Measurements from ENCODE around the gene IFNE. TPM values are rescaled to one million over a fixed set of nuclear protein-coding genes. Genes with fewer than 3 reads are reported as not detected.

The IFNE gene
- total RNA-seq, 1 experiment from 2014 or later, result 0.34 TPM

DNA sequence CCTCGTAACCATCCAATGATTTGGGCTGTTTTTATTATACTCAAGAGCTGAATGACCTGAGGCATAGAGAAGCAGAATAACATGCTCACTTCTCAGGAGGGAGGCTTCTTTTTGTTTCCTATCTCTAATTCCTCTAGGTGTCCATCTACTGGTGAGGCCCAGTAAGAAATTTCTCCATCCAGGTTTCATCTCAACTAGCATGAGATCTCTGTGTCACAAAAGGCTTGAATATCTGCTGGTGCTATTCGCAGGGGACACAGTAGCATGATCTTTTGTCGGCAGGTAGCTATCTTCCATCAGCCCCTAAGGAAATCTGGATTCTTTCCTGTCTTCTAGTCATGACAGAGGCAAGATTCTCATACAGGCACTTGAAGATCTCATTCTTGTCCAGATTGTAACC is 8.9 kb downstream of the IFNE start:
- H3K27me3 ChIP-seq (replicated peaks; ENCODE audit: control insufficient read depth, insufficient read depth, low read length), result no peaks in the 10 kb centered on the region
- no peaks in the 10 kb centered on the region for H3K4me1 Mint-ChIP-seq (ENCODE audit: low read depth, unreplicated experiment)
- ChIA-PET CTCF (no interaction called here), POLR2A (no interaction called here)
- H3K27me3 Mint-ChIP-seq (ENCODE audit: insufficient read depth, unreplicated experiment), result no peaks in the 10 kb centered on the region
- TF ChIP-seq, protein P1, sequence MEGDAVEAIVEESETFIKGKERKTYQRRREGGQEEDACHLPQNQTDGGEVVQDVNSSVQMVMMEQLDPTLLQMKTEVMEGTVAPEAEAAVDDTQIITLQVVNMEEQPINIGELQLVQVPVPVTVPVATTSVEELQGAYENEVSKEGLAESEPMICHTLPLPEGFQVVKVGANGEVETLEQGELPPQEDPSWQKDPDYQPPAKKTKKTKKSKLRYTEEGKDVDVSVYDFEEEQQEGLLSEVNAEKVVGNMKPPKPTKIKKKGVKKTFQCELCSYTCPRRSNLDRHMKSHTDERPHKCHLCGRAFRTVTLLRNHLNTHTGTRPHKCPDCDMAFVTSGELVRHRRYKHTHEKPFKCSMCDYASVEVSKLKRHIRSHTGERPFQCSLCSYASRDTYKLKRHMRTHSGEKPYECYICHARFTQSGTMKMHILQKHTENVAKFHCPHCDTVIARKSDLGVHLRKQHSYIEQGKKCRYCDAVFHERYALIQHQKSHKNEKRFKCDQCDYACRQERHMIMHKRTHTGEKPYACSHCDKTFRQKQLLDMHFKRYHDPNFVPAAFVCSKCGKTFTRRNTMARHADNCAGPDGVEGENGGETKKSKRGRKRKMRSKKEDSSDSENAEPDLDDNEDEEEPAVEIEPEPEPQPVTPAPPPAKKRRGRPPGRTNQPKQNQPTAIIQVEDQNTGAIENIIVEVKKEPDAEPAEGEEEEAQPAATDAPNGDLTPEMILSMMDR (IDR thresholded peaks at IDR 0.05; ENCODE audit: insufficient read depth in 1 of 2, low read depth in 1 of 2, low read length in 1 of 2, severe bottlenecking in 1 of 2, unreplicated experiment in 1 of 2), result no peak
- H3K4me3 ChIP-seq (ENCODE audit: low read depth, low read length), result no peak overlapping the region
- BruUV-seq (replicated peaks), result no TSS peak
- H3K36me3 Mint-ChIP-seq (ENCODE audit: insufficient read depth, unreplicated experiment), result no peaks in the 10 kb centered on the region
- no peaks in the 10 kb centered on the region for H3K36me3 ChIP-seq (ENCODE audit: control insufficient read depth, insufficient read depth, low read length)
- intact Hi-C loops (cut with micrococcal nuclease; ENCODE audit: unreplicated experiment), result no loop called here
- no peaks in the 10 kb centered on the region for H3K9me3 ChIP-seq
- H3K9me3 Mint-ChIP-seq (ENCODE audit: unreplicated experiment), result no peaks in the 10 kb centered on the region
- DNase-seq, result no peak
- no peaks in the 10 kb centered on the region for H3K4me1 ChIP-seq
- no peak overlapping the region for H3K4me3 Mint-ChIP-seq (ENCODE audit: unreplicated experiment)
- H3K27ac Mint-ChIP-seq (ENCODE audit: unreplicated experiment), result no peak overlapping the region

DNA sequence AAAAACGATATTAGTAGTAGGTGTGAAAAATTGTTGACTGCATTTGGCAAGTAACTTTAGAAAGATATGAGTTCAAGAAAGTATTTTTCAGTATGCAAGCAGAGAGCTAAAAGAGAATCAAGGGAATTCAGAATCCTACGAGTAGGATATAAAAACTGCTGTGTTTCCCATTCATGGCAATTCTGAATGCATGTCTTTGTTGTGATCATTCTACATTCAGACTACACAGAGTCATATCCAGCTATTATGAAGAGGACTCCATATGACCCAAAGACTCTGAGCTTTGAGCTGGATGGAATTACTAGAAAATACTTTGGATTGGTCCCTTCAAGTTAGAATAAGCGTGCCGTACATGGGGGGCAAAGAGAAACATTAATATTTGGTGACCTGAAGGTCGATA is 12.0 kb downstream of the IFNE start:
- no TSS peak for BruUV-seq (replicated peaks)

DNA sequence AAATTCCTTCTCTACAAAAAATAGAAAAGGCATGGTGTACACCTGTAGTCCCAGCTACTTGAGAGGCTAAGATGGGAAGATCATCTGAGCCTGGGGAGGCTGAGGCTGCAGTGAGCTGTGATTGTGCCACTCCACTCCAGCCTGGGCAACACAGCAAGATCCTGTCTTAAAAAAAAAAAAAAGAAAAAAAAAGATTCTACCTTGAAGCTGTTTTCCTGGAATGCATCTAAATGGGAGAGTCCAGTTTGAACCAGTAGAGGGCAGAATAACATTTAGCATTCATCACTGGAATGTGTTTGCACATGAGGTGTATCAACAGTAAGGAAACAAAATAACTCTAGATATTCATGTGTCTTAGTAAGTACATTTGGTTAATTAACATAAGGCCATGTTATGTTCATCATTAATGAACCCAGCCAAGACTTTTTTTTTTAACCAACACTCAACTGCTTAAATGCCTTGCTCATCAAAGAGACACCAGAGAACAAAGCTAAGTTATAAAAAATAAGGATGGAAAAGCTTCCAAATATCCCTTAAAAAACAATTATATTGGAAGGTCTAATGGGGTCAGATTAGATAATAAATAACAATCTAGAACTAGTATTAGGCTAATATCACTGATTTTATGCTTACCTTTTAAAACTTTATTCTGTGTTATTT is 16.1 kb downstream of the IFNE start:
- TF ChIP-seq, protein P1 (IDR thresholded peaks at IDR 0.05; ENCODE audit: insufficient read depth in 1 of 2, low read depth in 1 of 2, low read length in 1 of 2, severe bottlenecking in 1 of 2, unreplicated experiment in 1 of 2), result peak; percentile 49 to 54
- DNase-seq, result peak in 1 of 2 experiments; percentile 56
- Mint-ChIP-seq H3K27ac (ENCODE audit: unreplicated experiment) (no peak overlapping the region), H3K4me3 (ENCODE audit: unreplicated experiment) (no peak overlapping the region), H3K27me3 (ENCODE audit: insufficient read depth, unreplicated experiment) (no peaks in the 10 kb centered on the region), H3K4me1 (ENCODE audit: low read depth, unreplicated experiment) (no peaks in the 10 kb centered on the region), H3K36me3 (ENCODE audit: insufficient read depth, unreplicated experiment) (no peaks in the 10 kb centered on the region), H3K9me3 (ENCODE audit: unreplicated experiment) (no peaks in the 10 kb centered on the region)
- ChIA-PET CTCF (interaction anchor here (0.6 to 1.3 kb wide), 8 partner anchors 11 to 778 kb away, joined by 3 to 11 read pairs (median 4); no protein-coding TSS in a partner anchor), POLR2A (no interaction called here)
- no TSS peak for BruUV-seq (replicated peaks)
- Histone ChIP-seq H3K4me3 (ENCODE audit: low read depth, low read length) (no peak overlapping the region), H3K9me3 (no peaks in the 10 kb centered on the region), H3K36me3 (ENCODE audit: control insufficient read depth, insufficient read depth, low read length) (no peaks in the 10 kb centered on the region), H3K4me1 (no peaks in the 10 kb centered on the region), H3K27me3 (replicated peaks; ENCODE audit: control insufficient read depth, insufficient read depth, low read length) (no peaks in the 10 kb centered on the region)
- intact Hi-C loops (cut with micrococcal nuclease; ENCODE audit: unreplicated experiment), result loop anchor here (1.0 to 5.0 kb wide), 4 partner anchors 41 to 323 kb away; no protein-coding TSS in a partner anchor

More for the DNA sequence above, 12.0 kb downstream of the IFNE start:
- POLR2A ChIA-PET, result no interaction called here
- Histone ChIP-seq H3K27me3 (replicated peaks; ENCODE audit: control insufficient read depth, insufficient read depth, low read length) (no peaks in the 10 kb centered on the region), H3K4me3 (ENCODE audit: low read depth, low read length) (no peak overlapping the region), H3K9me3 (no peaks in the 10 kb centered on the region), H3K4me1 (no peaks in the 10 kb centered on the region), H3K36me3 (ENCODE audit: control insufficient read depth, insufficient read depth, low read length) (no peaks in the 10 kb centered on the region)
- CTCF ChIA-PET, result no interaction called here
- intact Hi-C loops (cut with micrococcal nuclease; ENCODE audit: unreplicated experiment), result no loop called here
- no peaks in the 10 kb centered on the region for H3K27me3 Mint-ChIP-seq (ENCODE audit: insufficient read depth, unreplicated experiment)
- H3K36me3 Mint-ChIP-seq (ENCODE audit: insufficient read depth, unreplicated experiment), result no peaks in the 10 kb centered on the region
- no peaks in the 10 kb centered on the region for H3K9me3 Mint-ChIP-seq (ENCODE audit: unreplicated experiment)
- H3K4me3 Mint-ChIP-seq (ENCODE audit: unreplicated experiment), result no peak overlapping the region
- DNase-seq, result no peak
- no peak overlapping the region for H3K27ac Mint-ChIP-seq (ENCODE audit: unreplicated experiment)
- no peaks in the 10 kb centered on the region for H3K4me1 Mint-ChIP-seq (ENCODE audit: low read depth, unreplicated experiment)
- TF ChIP-seq, protein P1 (IDR thresholded peaks at IDR 0.05; ENCODE audit: insufficient read depth in 1 of 2, low read depth in 1 of 2, low read length in 1 of 2, severe bottlenecking in 1 of 2, unreplicated experiment in 1 of 2), result no peak

Measured in Caco-2 (cell line).